GM18517 (cell line): ENCODE data around the gene ZNF181.

Source experiments
- ATAC-seq: cut with Tn5 transposase; IDR thresholded peaks from one replicate; pipeline ENCODE4 v1.9.1; 2021; ENCODE audit warnings: mild to moderate bottlenecking, moderate library complexity; ENCODE audit not compliant: unreplicated experiment

ZNF181 gene

DNA sequence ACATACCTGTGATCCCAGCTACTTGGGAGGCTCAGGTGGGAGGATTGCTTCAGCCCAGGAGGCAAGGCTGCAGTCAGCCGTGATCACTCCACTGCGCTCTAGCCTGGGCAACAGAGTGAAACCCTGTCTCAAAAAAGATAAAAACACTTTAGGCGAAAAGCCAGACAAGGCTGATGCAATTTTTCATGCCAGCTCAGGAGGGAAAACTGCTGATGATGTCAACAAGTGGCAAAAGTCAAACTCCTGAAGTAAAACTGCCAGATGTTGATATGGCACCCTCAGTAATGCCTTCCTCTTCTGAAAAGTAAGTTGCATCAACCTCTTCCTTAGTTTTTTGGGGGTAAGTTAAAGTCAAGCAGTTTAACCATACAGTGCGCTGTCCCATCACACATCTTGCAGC is 23.4 kb downstream of the ZNF181 start:
- no peak for ATAC-seq

DNA sequence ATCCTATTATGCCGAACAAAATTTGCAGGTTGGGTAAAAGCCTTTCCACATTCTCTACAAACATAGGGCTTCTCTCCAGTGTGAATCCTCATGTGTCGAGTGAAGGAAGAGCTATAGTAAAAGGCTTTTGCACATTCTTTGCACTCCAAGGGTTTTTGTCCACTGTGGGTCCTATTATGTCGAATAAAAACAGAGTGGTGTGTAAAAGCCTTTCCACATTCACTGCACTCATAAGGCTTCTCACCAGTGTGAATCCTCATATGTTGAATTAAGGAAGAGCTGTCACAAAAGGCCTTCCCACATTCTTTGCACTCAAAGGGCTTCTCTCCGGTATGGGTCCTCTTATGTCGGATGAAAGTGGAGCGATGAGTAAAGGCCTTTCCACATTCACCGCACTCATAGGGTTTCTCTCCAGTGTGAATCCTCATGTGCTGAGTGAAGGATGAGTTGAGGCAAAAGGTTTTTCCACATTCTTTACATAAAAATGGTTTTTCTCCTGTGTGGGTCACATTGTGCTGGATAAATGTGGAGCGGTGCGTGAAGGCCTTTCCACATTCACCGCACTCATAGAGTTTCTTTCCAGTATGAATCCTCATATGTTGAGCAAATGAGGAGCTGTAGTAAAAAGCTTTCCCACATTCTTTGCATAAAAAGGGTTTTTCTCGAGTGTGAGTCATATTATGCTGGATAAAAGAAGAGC is 25.3 kb downstream of the ZNF181 start:
- no peak for ATAC-seq

DNA sequence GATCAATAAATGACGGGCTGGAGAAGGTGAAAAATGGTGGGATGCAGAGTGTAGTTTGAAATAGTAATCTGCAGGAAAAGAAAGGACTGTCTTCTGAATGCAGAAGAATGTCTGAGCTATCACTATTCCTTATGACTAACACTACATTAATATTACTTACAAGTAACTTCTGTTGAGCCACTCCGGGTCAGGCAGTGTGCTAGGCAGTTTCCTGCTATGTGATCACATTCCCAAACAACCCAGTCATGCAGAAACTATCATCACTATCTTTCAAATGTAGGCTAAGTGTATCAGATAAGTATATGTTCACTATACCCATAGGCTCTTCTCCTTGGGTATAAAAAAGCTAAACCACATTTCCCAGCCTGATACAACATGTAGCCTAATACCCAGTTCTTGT is 32.3 kb downstream of the ZNF181 start:
- no peak for ATAC-seq

DNA sequence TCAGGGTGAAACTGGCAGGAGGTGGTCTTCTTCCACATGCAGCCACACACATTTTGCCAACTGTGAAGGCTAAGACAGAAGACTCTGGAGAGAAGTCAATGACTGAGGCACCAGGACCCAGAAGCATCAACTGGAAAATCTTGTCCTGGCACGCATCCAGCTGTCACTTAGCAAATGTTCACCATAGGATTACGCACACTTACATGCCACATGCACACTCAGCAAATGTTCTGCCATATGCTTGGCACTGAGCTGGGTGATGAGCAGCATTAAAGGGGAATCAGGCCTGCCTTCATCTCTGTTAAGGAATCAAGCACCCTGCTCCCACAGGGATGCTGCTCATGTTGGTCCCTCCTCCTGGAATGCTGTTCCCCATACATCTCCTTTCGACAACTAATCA is 33.9 kb downstream of the ZNF181 start:
- no peak for ATAC-seq

DNA sequence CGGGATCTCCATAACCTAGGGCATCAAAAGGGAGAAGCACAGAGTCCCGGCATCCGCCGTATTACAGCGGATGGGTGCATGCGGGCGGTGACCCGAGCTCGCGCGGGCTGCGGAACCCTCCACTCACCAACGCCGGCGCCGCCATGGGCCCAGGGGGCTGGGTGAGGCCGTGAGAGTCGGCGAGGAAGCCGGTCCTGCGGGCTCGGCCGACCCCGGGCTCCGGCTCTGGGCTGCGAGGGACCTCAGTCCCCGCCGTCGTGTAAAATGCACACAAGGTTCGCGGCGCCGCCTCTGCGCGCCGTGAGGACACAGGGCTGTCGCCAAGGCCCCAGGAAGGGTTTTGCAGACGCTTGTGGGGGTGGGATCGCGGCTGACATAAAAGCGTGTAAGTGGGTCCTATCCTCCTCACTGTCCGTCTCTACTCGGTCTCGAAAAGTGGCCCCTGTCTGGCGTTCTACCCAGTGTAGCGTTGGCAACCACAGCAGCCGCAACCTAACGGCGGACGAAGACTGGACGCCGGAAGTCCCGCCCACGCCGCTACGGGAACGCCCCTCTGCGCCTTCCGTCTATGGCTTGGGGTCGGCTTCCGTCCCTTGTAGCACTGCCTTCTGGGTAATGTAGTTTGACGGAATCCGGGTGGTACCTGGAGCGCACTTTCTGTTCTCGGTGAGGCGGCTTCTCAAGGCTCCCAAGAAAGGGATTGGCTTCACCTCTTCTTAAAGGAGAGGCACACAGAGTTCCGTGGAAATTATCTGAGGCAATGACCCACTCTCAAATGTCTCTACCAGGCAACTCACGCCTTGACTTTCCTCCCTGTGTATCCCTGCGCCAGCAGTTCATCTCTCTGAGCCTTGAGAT is 38.9 kb downstream of the ZNF181 start, which contains the start of gene ZNF599:
Gene ZNF599, minus strand, starts transcription at position 519 of the 858 bp plus-strand sequence. Its CDS starts 374 bp downstream, at position 145.
- ATAC-seq = peak; percentile 89

DNA sequence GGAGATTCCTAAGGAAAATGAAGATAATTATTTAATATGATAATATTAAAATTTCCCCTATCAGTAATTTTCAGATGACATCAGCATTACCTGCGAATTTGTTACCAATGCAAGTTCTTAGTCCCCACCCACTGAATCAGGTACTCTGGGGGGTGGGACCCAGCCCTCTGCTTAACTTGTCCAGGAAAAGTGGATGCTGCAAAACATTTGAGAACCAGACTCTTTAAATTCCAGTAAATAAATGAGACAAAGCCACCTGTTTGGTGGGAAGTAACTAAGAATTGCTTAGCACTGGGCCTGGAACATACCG is 39.5 kb downstream of the ZNF181 start:
- ATAC-seq = no peak

DNA sequence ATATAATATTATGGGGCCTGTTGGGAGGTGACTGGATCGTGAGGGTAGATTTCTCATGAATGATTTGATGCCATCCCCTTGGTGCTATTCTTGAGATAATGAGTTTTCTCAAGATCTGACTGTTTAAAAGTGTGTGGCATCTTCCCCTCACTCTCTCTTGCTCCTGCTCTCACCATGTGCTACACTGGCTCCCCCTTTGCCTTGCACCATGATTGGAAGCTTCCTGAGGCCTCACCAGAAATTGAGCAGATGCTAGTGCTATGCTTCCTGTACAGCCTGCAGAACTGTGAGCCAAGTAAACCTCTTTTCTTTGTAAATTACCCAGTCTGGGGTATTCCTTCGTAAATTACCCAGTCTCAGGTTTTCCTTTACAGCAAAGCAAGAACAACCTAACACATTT is 40.8 kb downstream of the ZNF181 start:
- no peak for ATAC-seq

DNA sequence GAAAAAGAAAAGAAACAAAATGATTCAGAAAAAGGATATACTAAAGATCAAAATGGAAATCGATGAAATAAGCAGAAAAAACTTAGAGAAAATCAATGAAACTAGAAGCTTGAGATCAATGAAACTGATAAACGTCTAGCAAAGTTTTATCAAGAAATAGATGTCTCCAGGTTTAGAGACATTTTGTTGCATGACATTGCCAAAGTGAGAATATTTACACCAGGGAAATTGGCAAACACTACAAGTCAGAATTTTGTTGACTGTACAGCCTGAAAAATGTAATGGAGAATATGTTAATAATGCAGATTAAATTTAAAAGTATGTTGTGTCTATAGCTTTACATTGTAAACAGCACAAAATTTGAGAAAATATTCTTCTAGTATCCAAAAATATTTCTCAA is 44.3 kb downstream of the ZNF181 start:
- ATAC-seq = no peak

DNA sequence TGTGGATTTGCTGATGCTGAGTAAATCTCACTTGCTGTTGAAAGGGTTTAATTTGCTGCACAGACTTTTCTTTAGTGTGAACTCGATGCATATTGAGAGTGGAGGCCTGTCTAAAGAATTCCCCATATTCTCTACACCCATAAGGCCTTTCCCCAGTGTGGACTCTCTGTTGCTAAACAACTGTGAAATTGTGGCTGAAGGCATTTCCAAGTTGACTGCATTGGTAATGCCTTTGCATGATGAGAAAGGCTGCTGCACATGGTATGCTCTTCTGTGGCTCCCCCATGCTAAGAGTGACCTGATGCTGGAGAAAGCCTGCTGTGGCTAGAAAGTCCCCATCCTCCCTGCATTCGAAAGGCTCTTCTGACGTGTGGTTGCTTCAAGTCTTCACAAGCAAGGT is 45.6 kb downstream of the ZNF181 start:
- no peak for ATAC-seq

DNA sequence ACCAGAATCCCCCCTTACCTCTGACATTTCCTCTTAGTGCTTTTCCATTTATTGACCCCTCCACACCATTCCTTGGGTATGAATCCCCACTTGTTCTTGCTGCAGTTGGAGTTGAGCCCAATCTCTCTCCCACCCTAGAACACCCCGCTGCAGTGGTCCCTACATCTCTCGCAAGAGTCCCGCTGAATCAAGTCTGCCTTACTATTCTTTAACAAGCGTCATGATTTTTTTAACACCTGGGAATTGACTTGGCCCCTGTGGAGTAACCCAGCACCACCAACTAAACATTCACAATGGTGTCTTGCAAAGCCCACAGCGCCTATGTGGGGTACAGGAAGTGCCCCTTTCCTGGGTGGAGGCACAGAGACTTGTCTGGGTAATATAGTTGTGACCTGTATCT is 52.2 kb downstream of the ZNF181 start:
- no peak for ATAC-seq

DNA sequence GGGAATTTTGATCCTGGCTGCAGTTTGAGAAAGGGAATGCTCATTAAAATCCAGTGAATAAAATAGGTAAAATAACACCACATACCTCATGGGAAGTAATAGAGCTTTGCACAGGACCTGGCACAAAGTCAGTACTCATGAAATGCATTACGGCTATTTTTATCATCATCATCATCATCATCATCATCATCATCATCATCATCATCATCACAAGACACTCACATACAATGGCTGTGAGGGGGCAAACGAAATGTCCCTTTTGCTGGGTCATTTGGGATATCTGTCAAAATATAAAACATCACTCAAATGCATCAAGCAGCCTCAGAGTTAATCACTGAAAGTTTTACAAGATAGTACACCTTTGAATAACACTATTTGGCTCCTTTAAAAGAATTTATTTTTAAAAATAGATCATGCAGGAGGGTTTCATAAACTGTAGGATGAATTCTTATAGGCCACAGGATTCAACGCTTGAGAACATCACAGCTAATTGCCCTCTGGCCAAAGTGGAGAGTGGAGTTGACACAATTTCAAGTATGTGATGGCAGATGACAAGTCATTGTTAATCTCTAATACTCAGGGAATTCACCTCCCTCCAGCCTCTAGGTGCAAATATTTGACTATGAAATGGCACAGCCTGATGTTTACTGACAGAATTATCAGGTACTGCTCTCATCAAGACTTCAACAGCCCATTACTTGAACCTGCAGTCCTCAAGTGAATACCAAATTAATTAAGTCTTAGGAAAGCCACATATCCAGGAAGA is 53.2 kb downstream of the ZNF181 start:
- ATAC-seq = no peak

DNA sequence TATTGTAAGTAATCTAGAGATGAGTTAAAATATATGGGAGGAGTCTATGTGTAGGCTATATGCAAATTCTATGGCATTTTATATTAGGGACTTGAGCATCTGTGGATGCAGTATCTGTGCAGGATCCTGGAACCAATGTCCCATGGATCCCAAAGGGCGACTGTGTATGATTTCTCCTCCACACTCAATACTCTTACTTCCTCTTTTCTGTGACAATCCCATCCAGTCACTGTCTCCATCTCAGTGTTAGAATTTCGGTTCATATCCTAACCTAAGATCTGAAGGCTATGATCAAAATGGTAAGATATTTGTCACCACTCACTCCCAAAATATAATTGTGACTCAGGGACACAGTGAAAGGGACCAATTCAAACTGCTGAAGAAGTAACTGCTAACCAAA is 54.0 kb downstream of the ZNF181 start:
- no peak for ATAC-seq

DNA sequence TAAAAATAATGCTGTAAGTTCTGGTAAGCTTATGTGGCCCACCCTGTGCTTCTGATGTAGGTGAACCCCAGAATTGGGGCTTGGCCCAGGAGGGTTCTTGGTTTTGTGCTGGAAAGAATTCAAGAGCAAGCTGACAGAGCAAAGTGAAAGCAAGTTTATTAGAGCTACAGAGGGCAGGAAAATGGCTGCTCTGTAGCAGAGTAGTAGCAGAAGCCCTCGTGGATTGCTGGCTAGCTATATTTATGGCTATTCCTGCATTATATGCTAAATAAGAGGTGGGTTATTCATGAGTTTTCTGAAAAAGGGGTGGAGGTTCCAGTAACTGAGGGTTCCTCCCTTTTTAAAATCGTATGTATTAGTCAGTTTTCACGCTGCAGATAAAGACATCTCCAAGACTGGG is 59.5 kb downstream of the ZNF181 start:
- no peak for ATAC-seq

DNA sequence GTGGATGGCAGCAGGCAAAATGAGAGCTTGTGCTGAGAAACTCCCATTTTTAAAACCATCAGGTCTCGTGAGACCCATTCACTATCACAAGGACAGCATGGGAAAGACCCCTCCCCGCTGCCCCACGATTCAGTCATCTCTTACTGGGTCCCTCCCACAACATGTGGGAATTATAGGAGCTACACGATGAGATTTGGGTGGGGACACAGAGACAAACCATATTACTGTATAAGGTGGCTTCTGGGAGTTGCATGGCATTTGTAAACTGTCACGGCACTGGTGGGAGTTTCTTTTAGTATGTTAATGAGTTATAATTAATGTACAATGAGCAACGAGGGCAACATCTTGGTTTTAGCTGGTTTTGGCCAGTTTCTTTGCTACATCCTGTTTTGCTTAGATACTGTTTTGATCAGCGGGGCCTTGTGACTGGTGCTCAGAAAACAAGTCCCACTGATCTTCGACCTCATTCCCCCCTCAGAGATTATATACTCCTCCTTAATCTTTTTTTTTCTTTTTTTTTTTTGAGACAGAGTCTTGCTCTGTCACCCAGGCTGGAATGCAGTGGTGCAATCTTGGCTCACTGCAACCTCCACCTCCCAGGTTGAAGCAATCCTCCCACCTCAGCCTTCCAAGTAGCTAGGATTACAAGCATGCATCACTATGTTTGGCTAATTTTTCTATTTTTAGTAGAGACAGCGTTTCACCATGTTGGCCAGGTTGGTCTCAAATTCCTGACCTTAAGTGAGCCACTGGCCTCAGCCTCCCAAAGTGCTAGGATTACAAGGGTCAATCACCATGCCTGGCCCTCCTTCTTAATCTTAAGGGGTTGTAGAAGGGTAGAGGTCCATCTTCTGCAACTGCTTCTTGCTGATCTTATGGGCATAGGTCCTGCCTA is 60.3 kb downstream of the ZNF181 start:
- no peak for ATAC-seq
